RPMI8226 (cell line): Measurements from ENCODE around the gene MAP7D1.
"Not testable (repeated sequence)": the region's sequence is repeated elsewhere in the genome, so short reads cannot be mapped to it uniquely, and the experiment has no call there.

Experiments
- DNase-seq: peaks from one replicate; pipeline ENCODE4 v3.0.0-alpha.2; 2015

MAP7D1 gene

GRCh38 chr1:36154765-36155407 lies 1.1 kb upstream of the MAP7D1 start:
- DNase-seq: peak; percentile 28

- DNase-seq: peak; percentile 85
Measured at GRCh38 chr1:36156329-36157114, 562 bp downstream of the MAP7D1 start.

GRCh38 chr1:36157115-36157903 lies 1.3 kb downstream of the MAP7D1 start:
- no peak for DNase-seq

- no peak for DNase-seq
Measured at GRCh38 chr1:36157973-36158826, 2.2 kb downstream of the MAP7D1 start.

GRCh38 chr1:36158827-36159252 lies 2.9 kb downstream of the MAP7D1 start:
- DNase-seq: not testable (repeated sequence)

GRCh38 chr1:36159614-36160387 lies 3.8 kb downstream of the MAP7D1 start:
- DNase-seq: no peak

GRCh38 chr1:36160388-36160948 lies 4.5 kb downstream of the MAP7D1 start:
- no peak for DNase-seq

GRCh38 chr1:36160949-36161485 lies 5.1 kb downstream of the MAP7D1 start:
- DNase-seq: peak; percentile 46

GRCh38 chr1:36161641-36162531 lies 5.9 kb downstream of the MAP7D1 start:
- DNase-seq: peak; percentile 66

GRCh38 chr1:36162680-36163239 lies 6.8 kb downstream of the MAP7D1 start:
- no peak for DNase-seq

GRCh38 chr1:36163426-36163825 lies 7.5 kb downstream of the MAP7D1 start:
- no peak for DNase-seq

GRCh38 chr1:36164361-36164760 lies 8.4 kb downstream of the MAP7D1 start:
- no peak for DNase-seq

GRCh38 chr1:36165145-36165544 lies 9.2 kb downstream of the MAP7D1 start:
- no peak for DNase-seq

- DNase-seq: no peak
Measured at GRCh38 chr1:36166136-36166535, 10.2 kb downstream of the MAP7D1 start.

GRCh38 chr1:36166938-36167905 lies 11.3 kb downstream of the MAP7D1 start:
- DNase-seq: no peak

GRCh38 chr1:36168514-36168913 lies 12.6 kb downstream of the MAP7D1 start:
- DNase-seq: no peak

GRCh38 chr1:36170643-36171412 lies 14.9 kb downstream of the MAP7D1 start:
- no peak for DNase-seq
